Activated CD8-positive, alpha-beta memory T cell treated with anti-CD3 and anti-CD28 coated beads, Interleukin-2, amount 50 U/mL, for 24 hours (primary cell): ENCODE measurements around the gene MAGED4.
"Not testable (repeated sequence)": the region's sequence is repeated elsewhere in the genome, so short reads cannot be mapped to it uniquely, and the experiment has no call there.

Source experiments
- DNase-seq: peaks from one replicate; pipeline ENCODE4 v3.0.0-alpha.2; 2020; ENCODE audit errors: extremely low read depth

The MAGED4 gene, protein sequence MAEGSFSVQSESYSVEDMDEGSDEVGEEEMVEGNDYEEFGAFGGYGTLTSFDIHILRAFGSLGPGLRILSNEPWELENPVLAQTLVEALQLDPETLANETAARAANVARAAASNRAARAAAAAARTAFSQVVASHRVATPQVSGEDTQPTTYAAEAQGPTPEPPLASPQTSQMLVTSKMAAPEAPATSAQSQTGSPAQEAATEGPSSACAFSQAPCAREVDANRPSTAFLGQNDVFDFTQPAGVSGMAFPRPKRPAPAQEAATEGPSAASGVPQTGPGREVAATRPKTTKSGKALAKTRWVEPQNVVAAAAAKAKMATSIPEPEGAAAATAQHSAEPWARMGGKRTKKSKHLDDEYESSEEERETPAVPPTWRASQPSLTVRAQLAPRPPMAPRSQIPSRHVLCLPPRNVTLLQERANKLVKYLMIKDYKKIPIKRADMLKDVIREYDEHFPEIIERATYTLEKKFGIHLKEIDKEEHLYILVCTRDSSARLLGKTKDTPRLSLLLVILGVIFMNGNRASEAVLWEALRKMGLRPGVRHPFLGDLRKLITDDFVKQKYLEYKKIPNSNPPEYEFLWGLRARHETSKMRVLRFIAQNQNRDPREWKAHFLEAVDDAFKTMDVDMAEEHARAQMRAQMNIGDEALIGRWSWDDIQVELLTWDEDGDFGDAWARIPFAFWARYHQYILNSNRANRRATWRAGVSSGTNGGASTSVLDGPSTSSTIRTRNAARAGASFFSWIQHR

GRCh38 chrX:52184440-52185077, at the start of gene MAGED4:
TSS of gene MAGED4 (plus strand) at chrX:52184888. CDS start at chrX:52185923, 1,035 bp downstream.
- not testable (repeated sequence) for DNase-seq

GRCh38 chrX:52138830-52139544, 45.7 kb upstream of the MAGED4 start:
- no peak for DNase-seq

GRCh38 chrX:52139545-52139895, 45.2 kb upstream of the MAGED4 start:
- DNase-seq = no peak

DNA sequence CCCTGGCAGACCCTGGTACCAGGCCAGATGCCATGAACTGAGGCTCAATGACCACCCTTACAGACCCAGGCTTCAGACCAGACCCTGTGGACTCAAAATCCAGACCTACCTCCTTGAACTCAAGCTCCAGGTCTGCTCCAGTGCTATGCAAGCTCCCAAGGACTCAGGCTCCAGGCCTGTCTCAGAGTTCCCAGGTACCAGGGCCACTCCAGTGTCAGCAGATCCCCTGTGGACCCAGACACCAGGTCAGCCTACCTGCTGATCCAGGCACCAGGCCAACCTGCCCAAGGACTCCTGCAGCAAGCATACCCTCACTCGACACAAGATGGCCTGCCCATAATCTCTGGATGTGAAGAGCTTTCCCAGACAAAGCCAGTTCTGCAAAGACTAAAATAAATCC, 44.7 kb upstream of the MAGED4 start:
- no peak for DNase-seq

DNA sequence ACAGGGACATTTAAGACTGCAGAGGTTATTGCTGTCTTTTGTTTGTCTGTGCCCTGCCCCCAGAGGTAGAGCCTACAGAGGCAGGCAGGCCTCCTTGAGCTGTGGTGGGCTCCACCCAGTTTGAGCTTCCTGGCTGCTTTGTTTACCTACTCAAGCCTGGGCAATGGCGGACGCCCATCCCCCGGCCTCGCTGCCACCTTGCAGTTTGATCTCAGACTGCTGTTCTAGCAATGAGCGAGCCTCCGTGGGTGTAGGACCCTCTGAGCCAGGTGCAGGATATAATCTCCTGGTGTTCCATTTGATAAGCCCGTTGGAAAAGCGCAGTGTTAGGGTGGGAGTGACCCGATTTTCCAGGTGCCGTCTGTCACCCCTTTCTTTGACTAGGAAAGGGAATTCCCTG, 34.0 kb upstream of the MAGED4 start:
- DNase-seq = not testable (repeated sequence)

DNA sequence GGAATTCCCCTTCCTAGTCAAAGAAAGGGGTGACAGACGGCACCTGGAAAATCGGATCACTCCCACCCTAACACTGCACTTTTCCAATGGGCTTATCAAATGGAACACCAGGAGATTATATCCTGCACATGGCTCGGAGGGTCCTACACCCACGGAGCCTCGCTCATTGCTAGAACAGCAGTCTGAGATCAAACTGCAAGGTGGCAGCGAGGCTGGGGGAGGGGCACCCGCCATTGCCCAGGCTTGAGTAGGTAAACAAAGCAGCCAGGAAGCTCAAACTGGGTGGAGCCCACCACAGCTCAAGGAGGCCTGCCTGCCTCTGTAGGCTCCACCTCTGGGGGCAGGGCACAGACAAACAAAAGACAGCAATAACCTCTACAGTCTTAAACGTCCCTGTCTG, 24.5 kb upstream of the MAGED4 start:
- not testable (repeated sequence) for DNase-seq

DNA sequence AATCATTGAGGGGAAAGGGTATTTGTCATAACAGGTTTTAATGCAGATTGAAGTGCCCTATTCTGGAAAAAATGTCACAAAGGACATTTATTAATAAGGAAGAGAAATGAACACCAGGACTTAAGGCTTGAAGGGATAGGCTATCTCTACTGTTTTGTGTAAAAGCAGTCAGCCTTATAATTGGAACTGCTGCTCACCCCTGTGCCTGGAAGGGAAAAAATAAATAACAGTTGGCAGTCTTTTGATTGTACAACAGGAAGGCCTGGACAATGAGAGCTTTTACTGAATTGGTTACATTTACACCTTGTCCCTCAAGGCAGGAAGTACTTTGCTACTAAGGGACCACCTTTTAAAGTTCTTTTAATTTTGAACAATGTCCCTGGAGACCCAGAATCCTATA, 17.8 kb upstream of the MAGED4 start:
- no peak for DNase-seq

DNA sequence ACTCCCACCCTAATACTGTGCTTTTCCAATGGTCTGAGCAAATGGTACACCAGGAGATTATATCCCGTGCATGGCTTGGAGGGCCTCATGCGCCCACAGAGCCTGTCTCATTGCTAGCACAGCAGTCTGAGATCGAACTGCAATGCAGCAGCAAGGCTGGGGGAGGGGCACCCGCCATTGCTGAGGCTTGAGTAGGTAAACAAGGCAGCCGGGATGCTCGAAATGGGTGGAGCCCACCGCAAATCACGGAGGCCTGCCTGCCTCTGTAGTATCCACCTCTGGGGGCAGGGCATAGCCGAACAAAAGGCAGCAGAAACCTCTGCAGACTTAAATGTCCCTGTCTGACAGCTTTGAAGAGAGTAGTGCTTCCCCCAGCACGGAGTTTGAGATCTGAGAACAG, 13.6 kb upstream of the MAGED4 start:
- not testable (repeated sequence) for DNase-seq

GRCh38 chrX:52185078-52185453, 378 bp downstream of the MAGED4 start:
- not testable (repeated sequence) for DNase-seq

DNA sequence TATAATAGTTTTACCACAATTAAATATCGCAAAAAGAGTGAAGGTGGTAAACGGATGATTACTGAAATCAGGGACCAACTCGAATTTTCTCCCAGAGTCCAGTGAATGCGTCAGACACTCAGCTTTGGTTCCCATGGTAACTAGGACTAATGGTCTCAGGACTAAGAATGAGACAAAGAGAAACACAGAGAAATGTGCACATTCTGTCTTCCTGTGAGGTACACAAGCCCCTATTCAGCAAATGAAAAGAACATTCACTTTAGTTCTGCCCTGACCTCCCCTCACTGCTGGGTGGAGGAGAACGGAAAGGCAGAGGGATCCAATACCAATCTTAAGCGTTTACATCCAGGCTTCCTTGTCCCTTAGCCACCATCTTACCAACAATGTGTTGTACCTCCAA, 26.7 kb downstream of the MAGED4 start:
- DNase-seq = not testable (repeated sequence)

GRCh38 chrX:52213276-52213675, 28.6 kb downstream of the MAGED4 start:
- DNase-seq = no peak

- DNase-seq = no peak
These were observed 31.9 kb downstream of the MAGED4 start for GRCh38 chrX:52216541-52216940.

DNA sequence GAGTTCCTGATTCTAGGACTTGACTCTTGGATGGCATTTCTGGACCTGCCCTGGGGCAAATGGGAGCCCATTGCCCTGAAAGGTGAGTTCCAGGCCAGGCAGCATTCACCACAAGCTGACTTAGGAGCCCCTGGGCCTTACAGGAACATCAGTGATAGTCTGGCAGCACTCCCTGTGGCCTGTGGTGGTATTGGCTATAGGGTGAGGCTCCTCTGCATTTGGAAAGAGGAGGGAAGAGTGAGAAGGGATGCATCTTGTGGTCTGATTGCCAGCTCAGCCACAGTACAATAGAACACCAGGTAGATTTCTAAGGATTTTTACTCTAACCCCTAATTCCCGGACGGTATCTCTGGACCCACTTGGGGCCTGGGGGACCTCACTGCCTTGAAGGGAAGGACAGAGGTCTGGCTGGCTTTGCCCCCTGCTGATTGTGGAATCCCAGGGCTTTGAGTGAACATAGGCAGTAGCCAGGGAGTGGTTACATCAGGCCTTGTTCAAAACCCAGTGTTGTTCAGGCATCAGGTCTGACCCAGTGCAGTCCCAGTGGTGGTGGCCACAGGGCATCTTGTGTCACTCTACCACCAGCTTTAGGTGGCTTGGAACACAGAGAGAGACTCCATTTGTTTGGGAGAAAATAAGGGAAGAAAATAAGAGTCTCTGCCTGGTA, 32.9 kb downstream of the MAGED4 start:
- DNase-seq = no peak

GRCh38 chrX:52220936-52221335, 36.2 kb downstream of the MAGED4 start:
- no peak for DNase-seq
